SU-DHL-6 (cell line): ENCODE data around the gene TM9SF4.
"Not testable (repeated sequence)": the region's sequence is repeated elsewhere in the genome, so short reads cannot be mapped to it uniquely, and the experiment has no call there.

Source experiments
- H2AFZ ChIP-seq: fragments of 200-600 bp; sonication (generic); 2 replicates; pipeline ENCODE4 v1.6.1; 2014; ENCODE audit warnings: low read depth, mild to moderate bottlenecking, moderate library complexity, mixed read lengths, antibody characterized with exemption, low read length; ENCODE audit not compliant: severe bottlenecking
- H3F3A ChIP-seq: fragments of 200-600 bp; shearing (Covaris generic); 2 replicates; pipeline ENCODE4 v1.6.0; 2016; ENCODE audit warnings: antibody characterized with exemption, mild to moderate bottlenecking; ENCODE audit not compliant: insufficient read depth
- H3K27ac ChIP-seq: fragments of 200-600 bp; sonication (generic); 2 replicates; pipeline ENCODE4 v1.5.1; 2016; ENCODE audit warnings: low read depth, mild to moderate bottlenecking, low read length, moderate library complexity, mixed read lengths
- H3K27me3 ChIP-seq: fragments of 200-600 bp; sonication (generic), shearing (Covaris generic); 2 replicates; pipeline ENCODE4 v1.6.0; 2014; ENCODE audit warnings: mild to moderate bottlenecking, low read length
- H3K36me3 ChIP-seq: fragments of 200-600 bp; sonication (generic); 2 replicates; pipeline ENCODE4 v1.6.1; 2014; ENCODE audit warnings: mild to moderate bottlenecking, low read length, mixed read lengths
- H3K4me2 ChIP-seq: fragments of 300-600, 200-600 bp; shearing (Covaris generic), sonication (generic); 2 replicates; pipeline ENCODE4 v1.6.0; 2014; ENCODE audit warnings: low read length, low read depth, mild to moderate bottlenecking; ENCODE audit not compliant: poor library complexity, severe bottlenecking
- H3K4me3 ChIP-seq: fragments of 200-600 bp; sonication (generic); 2 replicates; pipeline ENCODE4 v1.5.1; 2014; ENCODE audit warnings: antibody characterized with exemption, low read length, mild to moderate bottlenecking, mixed read lengths; ENCODE audit not compliant: insufficient read depth, poor library complexity, severe bottlenecking
- H3K79me2 ChIP-seq: fragments of 200-600 bp; sonication (generic); 2 replicates; pipeline ENCODE4 v1.6.1; 2014; ENCODE audit warnings: mild to moderate bottlenecking, low read length, moderate library complexity; ENCODE audit not compliant: insufficient read depth
- H3K9ac ChIP-seq: fragments of 200-600 bp; sonication (generic); 2 replicates; pipeline ENCODE4 v1.7.0; 2014; ENCODE audit warnings: mild to moderate bottlenecking, low read length
- H3K9me2 ChIP-seq: fragments of 200-600 bp; sonication (generic); replicated peaks from 2 replicates; pipeline ENCODE4 v1.6.1; 2014; ENCODE audit warnings: low read length; ENCODE audit not compliant: insufficient read depth
- H3K9me3 ChIP-seq: fragments of 200-600 bp; sonication (generic); 2 replicates; pipeline ENCODE4 v1.6.1; 2014; ENCODE audit warnings: low read length, mixed read lengths; ENCODE audit not compliant: insufficient read depth
- H4K20me1 ChIP-seq: fragments of 200-600 bp; sonication (generic); 2 replicates; pipeline ENCODE4 v1.6.1; 2014; ENCODE audit warnings: low read depth, mild to moderate bottlenecking, antibody characterized with exemption, low read length, moderate library complexity, mixed read lengths
- CTCF ChIP-seq: fragments of 200-600 bp; sonication (generic); IDR thresholded peaks from one replicate; pipeline ENCODE4 v1.5.1; 2017; ENCODE audit warnings: antibody characterized with exemption, mild to moderate bottlenecking, low read length, moderate library complexity; ENCODE audit not compliant: insufficient read depth, poor library complexity, severe bottlenecking
- EZH2phosphoT487 ChIP-seq: fragments of 200-600 bp; sonication (generic), shearing (Covaris generic); conservative IDR thresholded peaks from 2 replicates; pipeline ENCODE4 v1.6.1; 2018; ENCODE audit warnings: mild to moderate bottlenecking, antibody characterized with exemption, low read length, moderate library complexity, mixed read lengths

The TM9SF4 gene

GRCh38 chr20:32193996-32194395, 84.5 kb downstream of the TM9SF4 start:
- no peak overlapping the region for H3K9ac ChIP-seq
- no peaks in the 10 kb centered on the region for H3K9me3 ChIP-seq
- no peaks in the 10 kb centered on the region for H3F3A ChIP-seq
- no peaks in the 10 kb centered on the region for H3K27me3 ChIP-seq
- peaks cover 9% of the 10 kb centered on the region; the same call in 1 of the 2 replicates for H3K36me3 ChIP-seq
- H3K9me2 ChIP-seq: no peaks in the 10 kb centered on the region
- TF ChIP-seq EZH2phosphoT487 (no peak), CTCF (no peak)
- H3K4me3 ChIP-seq: no peak overlapping the region
- H4K20me1 ChIP-seq: no peaks in the 10 kb centered on the region; the same call in 1 of the 2 replicates
- peaks cover 4% of the 10 kb centered on the region; the same call in 1 of the 2 replicates for H3K79me2 ChIP-seq
- H2AFZ ChIP-seq: no peak overlapping the region
- H3K27ac ChIP-seq: no peak overlapping the region
- no peak overlapping the region for H3K4me2 ChIP-seq

- Histone ChIP-seq H3K27ac (no peak overlapping the region), H3F3A (no peaks in the 10 kb centered on the region), H3K4me3 (no peak overlapping the region), H3K9ac (no peak overlapping the region), H3K9me3 (no peaks in the 10 kb centered on the region), H3K9me2 (no peaks in the 10 kb centered on the region), H3K79me2 (peaks cover 7% of the 10 kb centered on the region), H4K20me1 (no peaks in the 10 kb centered on the region; the same call in 1 of the 2 replicates), H2AFZ (no peak overlapping the region), H3K27me3 (no peaks in the 10 kb centered on the region), H3K4me2 (no peak overlapping the region), H3K36me3 (peaks cover 11% of the 10 kb centered on the region; the same call in 1 of the 2 replicates)
- TF ChIP-seq CTCF (no peak), EZH2phosphoT487 (no peak)
These were observed 86.1 kb downstream of the TM9SF4 start for GRCh38 chr20:32195581-32195980.

GRCh38 chr20:32196613-32197012, 87.1 kb downstream of the TM9SF4 start:
- not testable (repeated sequence) for H4K20me1 ChIP-seq, H3K4me3 ChIP-seq, H3K9me3 ChIP-seq, H3K27me3 ChIP-seq, H3K9me2 ChIP-seq, H3K9ac ChIP-seq, H3K4me2 ChIP-seq, H3K27ac ChIP-seq, H3F3A ChIP-seq, H2AFZ ChIP-seq
- Histone ChIP-seq H3K79me2 (peaks cover 17% of the 10 kb centered on the region), H3K36me3 (peaks cover 11% of the 10 kb centered on the region; the same call in 1 of the 2 replicates)

GRCh38 chr20:32197136-32197535, 87.6 kb downstream of the TM9SF4 start:
- not testable (repeated sequence) for H3K4me3 ChIP-seq, H3K27ac ChIP-seq, H3K4me2 ChIP-seq, H3K9me3 ChIP-seq, H3F3A ChIP-seq, H2AFZ ChIP-seq, H3K9ac ChIP-seq, H3K9me2 ChIP-seq, H3K27me3 ChIP-seq, H4K20me1 ChIP-seq
- Histone ChIP-seq H3K79me2 (peaks cover 22% of the 10 kb centered on the region), H3K36me3 (peaks cover 11% of the 10 kb centered on the region; the same call in 1 of the 2 replicates)
